Putamen (tissue), 1 donor: Measurements from ENCODE around the gene GPR35.

Source experiments
- DNase-seq: peaks from one replicate; pipeline ENCODE4 v3.0.0-alpha.2; 2016; ENCODE audit warnings: low spot score

The GPR35 gene

GRCh38 chr2:240623531-240624010 lies 1.7 kb upstream of the GPR35 start:
- no peak for DNase-seq

GRCh38 chr2:240624011-240624949 lies 1.0 kb upstream of the GPR35 start:
- DNase-seq, result no peak

GRCh38 chr2:240626531-240627300 lies 1.4 kb downstream of the GPR35 start:
- DNase-seq, result no peak

- DNase-seq, result no peak
Observed at GRCh38 chr2:240627736-240628506, 2.6 kb downstream of the GPR35 start.

GRCh38 chr2:240628507-240628807 lies 3.2 kb downstream of the GPR35 start:
- DNase-seq, result no peak

- DNase-seq, result no peak
Observed at GRCh38 chr2:240628808-240629618, 3.7 kb downstream of the GPR35 start.

GRCh38 chr2:240629619-240629967 lies 4.3 kb downstream of the GPR35 start:
- DNase-seq, result no peak

- DNase-seq, result no peak
Observed at GRCh38 chr2:240629968-240630770, 4.9 kb downstream of the GPR35 start.

- DNase-seq, result no peak
Observed at GRCh38 chr2:240630771-240631547, 5.7 kb downstream of the GPR35 start.

GRCh38 chr2:240631548-240632305 lies 6.4 kb downstream of the GPR35 start:
- DNase-seq, result no peak

GRCh38 chr2:240632306-240632721 lies 7.0 kb downstream of the GPR35 start:
- DNase-seq, result no peak

GRCh38 chr2:240635121-240635997 lies 10.1 kb downstream of the GPR35 start:
- DNase-seq, result no peak

GRCh38 chr2:240635998-240636547 lies 10.8 kb downstream of the GPR35 start:
- DNase-seq, result no peak

- no peak for DNase-seq
Observed at GRCh38 chr2:240636563-240637115, 11.4 kb downstream of the GPR35 start.

- DNase-seq, result no peak
Observed at GRCh38 chr2:240637116-240637900, 12.0 kb downstream of the GPR35 start.

- no peak for DNase-seq
Observed at GRCh38 chr2:240637901-240638345, 12.6 kb downstream of the GPR35 start.
